ENCODE results near the gene MYO1A. TPM values are rescaled to one million over a fixed set of nuclear protein-coding genes. Genes with fewer than 3 reads are reported as not detected.
A peak's percentile ranks its signal among the peaks of the same experiment; 100 is the strongest.

MYO1A gene
- total RNA-seq, 1 experiment from 2014 or later, result 9.3 TPM

GRCh38 chr12:57089271-57090245, 39.6 kb upstream of the MYO1A start:
- intact Hi-C loops (cut with micrococcal nuclease; ENCODE audit: unreplicated experiment), result no loop called here
- Histone ChIP-seq H3K9me3 (no peaks in the 10 kb centered on the region), H3K36me3 (ENCODE audit: control insufficient read depth, insufficient read depth, low read length) (peaks cover 7% of the 10 kb centered on the region), H3K4me1 (peaks cover 23% of the 10 kb centered on the region), H3K27me3 (replicated peaks; ENCODE audit: control insufficient read depth, insufficient read depth, low read length) (no peaks in the 10 kb centered on the region), H3K4me3 (ENCODE audit: low read depth, low read length) (peak overlapping the region; percentile 97)
- no peak for TF ChIP-seq CTCF (IDR thresholded peaks at IDR 0.05; ENCODE audit: insufficient read depth in 1 of 2, low read depth in 1 of 2, low read length in 1 of 2, severe bottlenecking in 1 of 2, unreplicated experiment in 1 of 2)
- Mint-ChIP-seq H3K27ac (ENCODE audit: unreplicated experiment) (peak overlapping the region; percentile 98), H3K4me1 (ENCODE audit: low read depth, unreplicated experiment) (peaks cover 40% of the 10 kb centered on the region), H3K9me3 (ENCODE audit: unreplicated experiment) (no peaks in the 10 kb centered on the region), H3K36me3 (ENCODE audit: insufficient read depth, unreplicated experiment) (peaks cover 40% of the 10 kb centered on the region), H3K4me3 (ENCODE audit: unreplicated experiment) (peak overlapping the region; percentile 78), H3K27me3 (ENCODE audit: insufficient read depth, unreplicated experiment) (no peaks in the 10 kb centered on the region)
- CTCF ChIA-PET, result interaction anchor here (0.7 to 4.4 kb wide), 4 partner anchors 11 to 22 kb away, joined by 3 to 24 read pairs (median 10); partner anchors contain the start of genes NEMP1 and STAT6
- BruUV-seq (replicated peaks), result no TSS peak
- DNase-seq, result peak; percentile 65 to 68
- POLR2A ChIA-PET, result interaction anchor here (0.8 to 4.4 kb wide), 5 partner anchors 10 to 140 kb away, joined by 3 to 56 read pairs (median 5); partner anchors contain the start of genes NEMP1, SHMT2 and STAT6

- Mint-ChIP-seq H3K27me3 (ENCODE audit: insufficient read depth, unreplicated experiment) (no peaks in the 10 kb centered on the region), H3K4me1 (ENCODE audit: low read depth, unreplicated experiment) (peaks cover 34% of the 10 kb centered on the region), H3K36me3 (ENCODE audit: insufficient read depth, unreplicated experiment) (peaks cover 32% of the 10 kb centered on the region), H3K9me3 (ENCODE audit: unreplicated experiment) (no peaks in the 10 kb centered on the region), H3K4me3 (ENCODE audit: unreplicated experiment) (peak within 1 kb of the TSS; percentile 78), H3K27ac (ENCODE audit: unreplicated experiment) (peak within 1 kb of the TSS; percentile 98)
- CTCF ChIA-PET, result interaction anchor here (2.4 to 4.4 kb wide), 4 partner anchors 10 to 39 kb away, joined by 9 to 35 read pairs (median 18); partner anchors contain the start of genes NEMP1 and STAT6
- peak; percentile 94 to 95 for DNase-seq
- H3K27me3 ChIP-seq (replicated peaks; ENCODE audit: control insufficient read depth, insufficient read depth, low read length), result no peaks in the 10 kb centered on the region
- POLR2A ChIA-PET, result interaction anchor here (0.6 to 4.4 kb wide), 10 partner anchors 8 to 476 kb away, joined by 3 to 56 read pairs (median 6); partner anchors contain the start of genes NEMP1, PTGES3, SHMT2 and STAT6
- peak within 1 kb of the TSS; percentile 97 for H3K4me3 ChIP-seq (ENCODE audit: low read depth, low read length)
- H3K9me3 ChIP-seq, result no peaks in the 10 kb centered on the region
- H3K36me3 ChIP-seq (ENCODE audit: control insufficient read depth, insufficient read depth, low read length), result peaks cover 7% of the 10 kb centered on the region
- peaks cover 24% of the 10 kb centered on the region for H3K4me1 ChIP-seq
- intact Hi-C loops (cut with micrococcal nuclease; ENCODE audit: unreplicated experiment), result loop anchor here (1.0 kb wide), 1 partner anchor 10 kb away; the partner anchor contains the start of gene NEMP1
- no peak for TF ChIP-seq CTCF (IDR thresholded peaks at IDR 0.05; ENCODE audit: insufficient read depth in 1 of 2, low read depth in 1 of 2, low read length in 1 of 2, severe bottlenecking in 1 of 2, unreplicated experiment in 1 of 2)
- no TSS peak for BruUV-seq (replicated peaks)
These were observed 38.7 kb upstream of the MYO1A start, which contains the start of gene NAB2 for GRCh38 chr12:57088354-57089270. Gene NAB2 (plus strand): TSS chr12:57089114. CDS start chr12:57089272, 158 bp downstream.

Measured in Caco-2 (cell line).